HG03571 (cell line): Measurements from ENCODE around the gene CAPN1.

Source experiments
- ATAC-seq: cut with Tn5 transposase; IDR thresholded peaks from one replicate; pipeline ENCODE4 v1.9.1; 2021; ENCODE audit not compliant: unreplicated experiment

CAPN1 gene

DNA sequence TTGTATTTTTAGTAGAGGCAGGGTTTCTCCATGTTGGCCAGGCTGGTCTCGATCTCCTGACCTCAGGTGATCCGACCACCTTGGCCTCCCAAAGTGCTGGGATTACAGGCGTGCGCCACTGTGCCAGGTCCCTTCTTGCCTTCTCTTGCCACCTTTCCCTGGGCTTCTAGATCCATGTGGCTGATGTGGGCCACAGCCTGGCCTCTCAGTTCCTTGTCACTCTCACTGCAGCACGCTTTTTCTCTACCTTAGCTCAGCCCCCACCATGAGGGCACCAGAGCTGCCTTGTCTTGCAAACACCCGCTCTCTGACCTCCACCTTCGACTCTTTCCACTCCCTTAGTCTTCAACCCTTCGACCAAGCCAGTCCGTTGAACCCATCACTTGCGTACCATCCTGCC is 7.5 kb downstream of the CAPN1 start:
- no peak for ATAC-seq

DNA sequence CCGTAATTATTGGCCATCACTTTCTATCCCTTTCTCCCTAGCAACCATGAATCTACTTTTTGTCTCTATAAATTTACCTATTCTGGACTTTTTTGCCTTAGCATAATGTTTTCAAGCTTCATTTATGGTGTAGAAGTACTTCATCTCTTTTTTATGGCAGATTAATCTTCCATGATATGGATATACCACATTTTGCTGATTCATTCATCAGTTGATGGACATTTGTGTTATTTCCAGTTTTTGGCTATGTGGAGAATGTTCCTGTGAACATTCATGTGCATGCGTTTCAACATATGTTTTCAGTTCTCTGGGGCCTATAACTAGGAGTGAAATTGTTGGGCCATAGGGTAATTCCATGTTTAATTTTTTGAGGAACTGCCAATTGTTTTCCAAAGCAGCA is 12.8 kb downstream of the CAPN1 start:
- no peak for ATAC-seq

DNA sequence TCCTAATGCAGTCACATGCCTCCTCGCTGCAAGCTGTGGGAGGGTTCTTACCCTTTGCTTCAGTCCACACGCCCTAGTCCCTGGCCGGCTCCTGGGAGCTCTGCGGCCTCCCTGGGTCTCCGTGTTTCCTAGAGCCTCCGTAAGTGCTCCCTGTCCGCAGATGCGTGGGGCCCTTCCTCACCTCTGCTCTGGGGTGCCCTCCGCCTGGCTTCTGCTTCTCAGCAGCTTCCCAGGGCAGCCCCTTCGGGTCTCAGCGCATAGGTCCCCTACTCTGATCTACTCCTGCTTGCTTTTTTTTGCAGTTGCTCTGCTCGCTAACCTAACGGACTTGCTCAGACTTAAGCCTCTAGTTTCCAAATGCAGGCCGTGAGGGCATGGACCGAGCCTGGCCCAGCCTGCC is 22.4 kb downstream of the CAPN1 start:
- no peak for ATAC-seq

DNA sequence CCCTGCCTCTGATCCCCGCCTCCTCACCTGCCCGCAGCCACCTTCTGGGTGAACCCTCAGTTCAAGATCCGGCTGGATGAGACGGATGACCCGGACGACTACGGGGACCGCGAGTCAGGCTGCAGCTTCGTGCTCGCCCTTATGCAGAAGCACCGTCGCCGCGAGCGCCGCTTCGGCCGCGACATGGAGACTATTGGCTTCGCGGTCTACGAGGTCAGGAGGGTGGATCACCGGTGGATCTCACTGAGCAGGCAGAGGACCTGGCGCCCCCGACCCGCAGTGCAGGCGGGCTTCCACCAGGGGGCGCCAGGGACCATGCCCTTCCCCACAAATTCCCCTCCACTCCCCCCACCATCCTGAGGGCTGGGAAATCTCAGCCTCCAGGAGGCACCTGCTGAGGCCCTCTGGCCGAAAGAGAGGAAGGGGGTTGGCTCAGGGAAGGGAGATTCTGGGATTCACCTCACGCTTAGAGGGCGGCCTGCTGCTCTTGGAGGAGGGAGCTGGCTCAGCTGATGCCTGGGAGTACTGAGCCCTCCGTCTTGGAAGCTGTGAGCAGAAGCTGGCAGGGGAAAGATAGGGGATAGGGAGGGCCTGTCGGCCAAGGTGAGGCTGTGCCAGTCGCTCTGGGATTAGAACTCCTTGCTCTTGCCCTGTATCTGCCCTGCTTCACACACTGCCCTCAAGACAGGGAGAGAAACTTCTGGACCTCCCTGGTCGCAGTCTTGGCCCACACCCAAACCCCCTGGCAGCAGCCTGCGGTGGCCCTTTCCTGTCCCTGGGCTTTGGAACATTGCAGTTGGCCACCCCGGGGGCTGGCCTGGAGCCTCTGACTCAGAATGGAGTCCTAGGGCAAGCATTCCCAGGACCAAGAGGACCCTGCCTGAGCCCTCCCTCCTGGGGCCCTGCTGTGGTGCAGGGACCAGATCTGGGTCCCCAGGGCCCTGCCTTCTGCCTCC is 23.2 kb downstream of the CAPN1 start:
- ATAC-seq = no peak

DNA sequence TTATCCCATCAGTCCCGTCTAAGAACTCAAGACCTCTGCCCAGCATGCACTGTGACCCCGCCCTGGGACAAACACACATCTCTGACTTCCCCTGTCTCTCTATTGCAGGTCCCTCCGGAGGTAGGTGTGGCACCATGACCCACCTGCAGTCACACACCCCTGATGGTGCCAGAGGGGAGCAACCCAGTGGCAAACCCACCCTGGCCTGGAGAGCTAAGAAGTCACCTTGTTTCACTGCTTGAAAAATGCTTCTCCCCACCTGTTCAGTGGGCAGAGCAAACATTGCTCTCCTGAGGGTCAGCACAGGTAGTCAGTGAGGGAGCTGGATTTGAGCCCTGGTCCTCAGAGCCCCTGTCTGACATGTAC is 23.9 kb downstream of the CAPN1 start:
- no peak for ATAC-seq

- no peak for ATAC-seq
These were observed 24.7 kb downstream of the CAPN1 start for GRCh38 chr11:65206441-65206841.

GRCh38 chr11:65206901-65207300 is 25.2 kb downstream of the CAPN1 start:
- no peak for ATAC-seq

GRCh38 chr11:65207918-65208784 is 26.4 kb downstream of the CAPN1 start:
- no peak for ATAC-seq

DNA sequence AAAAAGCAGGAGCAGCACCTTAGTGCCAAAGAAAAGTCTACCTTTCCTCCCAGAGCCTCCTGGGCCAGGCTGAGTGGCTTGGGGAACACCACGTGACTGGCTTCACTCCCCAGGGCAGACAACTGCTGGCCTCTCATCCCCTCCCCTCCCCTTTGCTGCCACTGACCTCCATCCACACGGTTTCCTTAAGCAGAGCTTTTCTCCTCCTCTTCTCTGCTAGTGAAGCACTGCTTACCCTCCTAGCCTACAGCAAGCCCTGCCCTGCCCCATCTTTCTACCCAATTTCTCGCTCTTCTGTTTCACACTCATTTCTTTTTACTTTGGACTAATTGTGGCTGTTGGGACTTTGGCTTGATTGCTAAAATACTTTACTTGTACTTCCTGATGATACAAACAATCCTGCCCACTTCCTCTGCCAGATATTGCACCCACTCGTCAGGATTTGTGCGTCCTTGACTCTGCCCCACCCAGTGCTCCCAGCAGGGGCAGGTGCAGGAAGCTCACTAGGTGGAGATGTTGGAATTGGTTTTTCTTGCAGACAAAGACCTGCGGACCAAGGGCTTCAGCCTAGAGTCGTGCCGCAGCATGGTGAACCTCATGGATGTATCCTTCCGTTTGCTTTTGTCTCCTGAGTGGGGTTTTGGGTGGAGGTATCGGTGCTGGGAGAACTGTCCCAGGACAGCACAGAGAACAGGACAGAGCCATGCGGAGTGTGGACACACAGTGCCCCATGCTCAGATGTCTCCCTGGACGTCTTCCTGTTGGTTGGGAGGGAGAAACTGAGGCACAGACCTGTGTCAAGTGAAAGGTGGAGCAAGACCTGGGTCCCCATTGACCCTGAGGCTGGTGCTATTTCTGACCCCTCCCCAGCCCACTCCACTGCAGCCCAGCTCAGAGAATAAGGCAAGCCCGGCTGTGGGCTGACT is 27.3 kb downstream of the CAPN1 start:
- ATAC-seq = no peak

DNA sequence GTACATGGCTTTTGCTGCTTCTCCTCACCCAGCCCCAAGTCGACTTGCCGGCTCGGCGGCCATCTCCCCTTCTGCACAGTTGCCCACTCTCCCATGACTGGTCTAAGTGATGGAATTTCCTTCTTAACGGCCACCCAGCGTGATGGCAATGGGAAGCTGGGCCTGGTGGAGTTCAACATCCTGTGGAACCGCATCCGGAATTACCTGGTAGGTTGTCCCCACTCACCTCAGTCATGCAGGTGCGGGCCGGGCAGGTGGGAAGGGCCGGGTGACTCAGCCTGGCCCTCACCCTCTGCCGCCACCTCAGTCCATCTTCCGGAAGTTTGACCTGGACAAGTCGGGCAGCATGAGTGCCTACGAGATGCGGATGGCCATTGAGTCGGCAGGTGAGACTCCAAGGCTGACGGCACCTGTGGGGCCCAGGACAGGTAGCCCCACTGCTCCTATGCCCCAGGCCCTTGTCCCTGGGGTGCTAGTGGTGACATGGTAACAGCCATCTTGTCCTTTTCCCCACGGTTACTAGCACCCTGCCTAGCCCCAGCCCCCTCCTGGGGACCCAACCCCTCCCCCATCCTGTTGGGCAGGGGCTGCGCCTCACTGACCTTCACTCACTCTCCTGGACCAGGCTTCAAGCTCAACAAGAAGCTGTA is 28.1 kb downstream of the CAPN1 start:
- ATAC-seq = no peak

- no peak for ATAC-seq
These were observed 28.6 kb downstream of the CAPN1 start for GRCh38 chr11:65210361-65210731.

GRCh38 chr11:65210748-65211147 is 29.0 kb downstream of the CAPN1 start:
- no peak for ATAC-seq

- no peak for ATAC-seq
These were observed 29.8 kb downstream of the CAPN1 start for GRCh38 chr11:65211293-65212105.

DNA sequence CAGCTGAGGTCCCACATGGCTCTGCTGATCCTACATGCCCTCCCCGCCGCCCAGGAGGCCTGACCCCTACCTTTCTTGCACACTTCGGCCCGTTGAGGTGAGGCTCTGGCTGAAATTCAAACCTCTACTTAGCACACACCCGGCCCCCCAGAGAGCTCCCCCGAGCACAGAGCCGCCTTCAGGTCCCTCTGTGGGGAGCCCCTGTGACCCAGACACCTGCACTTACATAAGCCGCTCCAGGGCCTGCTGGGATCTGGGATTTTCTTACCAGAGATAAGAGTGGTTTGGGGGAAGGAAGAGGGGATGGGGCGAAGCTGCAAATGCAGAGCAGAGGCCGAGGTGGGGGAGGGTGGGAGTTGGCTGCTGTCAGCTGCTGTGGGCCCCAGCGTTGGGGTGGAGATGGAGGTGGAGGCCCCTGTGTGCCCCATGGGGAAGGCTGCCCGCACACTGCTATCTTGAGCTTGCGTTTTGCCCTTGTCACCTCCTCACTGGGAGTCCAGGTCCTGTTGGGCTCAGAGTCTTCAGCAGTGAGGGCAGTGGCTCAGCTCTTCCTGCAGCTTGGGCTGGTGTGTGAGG is 30.6 kb downstream of the CAPN1 start:
- ATAC-seq = no peak

GRCh38 chr11:65213322-65214211 is 31.8 kb downstream of the CAPN1 start:
- no peak for ATAC-seq

DNA sequence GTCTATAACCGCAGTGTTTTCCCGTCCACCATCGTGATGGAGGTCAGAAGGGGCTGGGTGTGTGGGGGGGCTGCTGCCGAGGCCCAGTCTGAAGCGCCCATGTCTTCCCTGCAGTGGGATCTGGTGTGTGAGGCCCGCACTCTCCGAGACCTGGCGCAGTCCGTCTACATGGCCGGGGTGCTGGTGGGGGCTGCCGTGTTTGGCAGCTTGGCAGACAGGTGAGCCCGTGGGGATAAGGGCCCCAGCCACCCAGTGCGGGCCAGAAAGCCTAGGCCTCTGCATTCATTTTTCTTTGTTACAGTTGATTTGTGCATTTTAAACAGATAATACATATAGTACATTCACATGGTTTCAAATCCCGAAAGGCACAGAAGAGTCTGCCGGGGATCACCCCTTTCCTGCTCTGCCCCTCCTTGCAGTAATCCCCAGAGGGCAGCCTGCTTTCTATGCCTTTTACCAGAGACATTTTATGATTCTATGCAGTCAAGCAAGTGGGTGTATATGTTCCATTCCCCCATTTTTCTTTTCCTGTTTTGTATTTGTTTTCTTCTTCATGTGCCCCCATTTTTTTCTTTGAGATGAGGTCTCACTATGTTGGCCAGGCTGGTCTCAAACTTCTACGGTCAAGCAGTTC is 32.6 kb downstream of the CAPN1 start:
- ATAC-seq = no peak

DNA sequence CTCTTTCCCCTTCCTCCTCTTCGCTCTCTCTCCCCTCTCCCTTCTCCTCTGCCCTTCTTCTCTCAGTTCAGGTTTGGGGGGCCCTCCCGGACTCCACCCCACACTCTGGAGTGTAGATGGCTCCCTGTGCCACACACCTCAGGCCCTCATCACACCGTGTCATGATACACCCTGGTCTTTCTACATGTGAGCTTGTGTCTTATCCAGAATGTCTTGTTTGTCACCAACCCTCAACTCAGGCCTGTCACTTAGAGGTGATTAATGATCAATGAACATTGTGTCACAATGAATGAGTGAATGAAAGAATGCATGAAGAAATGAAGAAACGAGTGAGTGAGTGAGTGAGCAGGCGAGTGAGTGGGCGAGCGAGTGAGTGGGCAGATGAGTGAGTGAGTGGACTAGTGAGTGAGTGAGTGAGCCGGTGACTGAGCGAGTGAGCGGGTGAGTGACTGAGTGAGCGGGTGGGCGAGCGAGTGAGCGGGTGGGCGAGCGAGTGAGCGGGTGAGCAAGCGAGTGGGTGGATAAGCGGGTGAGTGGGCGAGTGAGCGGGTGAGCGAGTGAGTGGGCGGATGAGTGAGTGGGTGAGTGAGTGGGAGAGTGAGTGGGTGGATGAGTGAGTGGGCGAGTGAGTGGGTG is 33.8 kb downstream of the CAPN1 start:
- no peak for ATAC-seq
